CD8-positive, alpha-beta memory T cell (primary cell): ENCODE results near the gene ARVCF. TPM values are rescaled to one million over a fixed set of nuclear protein-coding genes. Genes with fewer than 3 reads are reported as not detected.

Source experiments
- CTCF ChIA-PET: fragments of 350-600 bp; sonication (Branson Sonifier 250); formaldehyde crosslinking; loops from one replicate; lab custom pipeline; 2021; ENCODE audit warnings: antibody characterized with exemption; lab: Charles Lee
- POLR2A ChIA-PET: fragments of 350-600 bp; sonication (Branson Sonifier 250); formaldehyde crosslinking; loops from one replicate; lab custom pipeline; 2021; ENCODE audit warnings: antibody characterized with exemption; lab: Charles Lee
- DNase-seq, 5 donors: peaks; one replicate each; pipeline versions ENCODE4 v3.0.0 to v3.0.0-alpha.2; 2020 to 2022; ENCODE audit warnings: mixed read lengths in 1 of 5
- H3K27ac ChIP-seq: one replicate; pipeline ENCODE4 v1.7.0; 2013; ENCODE audit warnings: low read depth, mild to moderate bottlenecking, low read length, moderate library complexity
- H3K27me3 ChIP-seq: 2 replicates; pipeline ENCODE4 v1.7.0; 2013; ENCODE audit warnings: low read length, mild to moderate bottlenecking; ENCODE audit not compliant: insufficient read depth, poor library complexity, severe bottlenecking
- H3K36me3 ChIP-seq: 2 replicates; pipeline ENCODE4 v1.7.0; 2013; ENCODE audit warnings: mild to moderate bottlenecking, low read length, moderate library complexity; ENCODE audit not compliant: insufficient read depth
- H3K4me1 ChIP-seq: 2 replicates; pipeline ENCODE4 v1.7.0; 2013; ENCODE audit warnings: mild to moderate bottlenecking, low read length, moderate library complexity; ENCODE audit not compliant: insufficient read depth
- H3K4me3 ChIP-seq: 2 replicates; pipeline ENCODE4 v1.7.0; 2013; ENCODE audit warnings: mild to moderate bottlenecking, low read length
- H3K9me3 ChIP-seq: 2 replicates; pipeline ENCODE4 v1.7.0; 2013; ENCODE audit warnings: mild to moderate bottlenecking, low read length
- H3K27ac Mint-ChIP-seq, 8 donors: one replicate each; pipeline ENCODE4 v1.8.0; 2020 to 2021; ENCODE audit warnings: mixed read lengths in 8 of 8, mild to moderate bottlenecking in 6 of 8, inconsistent platforms in 3 of 8, moderate library complexity in 3 of 8
- H3K27me3 Mint-ChIP-seq, 2 donors: one replicate each; pipeline ENCODE4 v1.8.0; 2020 to 2021; ENCODE audit warnings: mixed read lengths in 2 of 2, mild to moderate bottlenecking in 1 of 2, moderate library complexity in 1 of 2
- H3K36me3 Mint-ChIP-seq, 3 donors: one replicate each; pipeline ENCODE4 v1.8.0; 2020 to 2021; ENCODE audit warnings: mixed read lengths in 3 of 3, inconsistent platforms in 1 of 3, mild to moderate bottlenecking in 1 of 3
- H3K4me1 Mint-ChIP-seq, 3 donors: one replicate each; pipeline ENCODE4 v1.8.0; 2020 to 2021; ENCODE audit warnings: mixed read lengths in 3 of 3, inconsistent platforms in 1 of 3, mild to moderate bottlenecking in 1 of 3
- H3K4me3 Mint-ChIP-seq, 7 donors: one replicate each; pipeline ENCODE4 v1.8.0; 2020 to 2021; ENCODE audit warnings: mixed read lengths in 7 of 7, mild to moderate bottlenecking in 6 of 7, moderate library complexity in 4 of 7, inconsistent platforms in 2 of 7
- H3K9me3 Mint-ChIP-seq, 5 donors: one replicate each; pipeline ENCODE4 v1.8.0; 2020 to 2022; ENCODE audit warnings: mixed read lengths in 5 of 5, mild to moderate bottlenecking in 3 of 5, moderate library complexity in 2 of 5, inconsistent platforms in 1 of 5
- polyA plus RNA-seq: library from polyadenylated mRNA; unstranded; fragments of 300-500 nt; fragmentation: Illumina TruSeq; gene quantifications from one replicate; pipeline ENCODE4 v1.2.3, GENCODE V29; 2021
- total RNA-seq, 2 experiments: library from RNA; stranded (reverse); gene quantifications; one replicate each; pipeline ENCODE4 v1.2.3, GENCODE V29; 2021

The ARVCF gene
- total and polyA plus RNA-seq, 3 experiments from 2014 or later: 0.92 to 1.8 (median 1.4) TPM

DNA sequence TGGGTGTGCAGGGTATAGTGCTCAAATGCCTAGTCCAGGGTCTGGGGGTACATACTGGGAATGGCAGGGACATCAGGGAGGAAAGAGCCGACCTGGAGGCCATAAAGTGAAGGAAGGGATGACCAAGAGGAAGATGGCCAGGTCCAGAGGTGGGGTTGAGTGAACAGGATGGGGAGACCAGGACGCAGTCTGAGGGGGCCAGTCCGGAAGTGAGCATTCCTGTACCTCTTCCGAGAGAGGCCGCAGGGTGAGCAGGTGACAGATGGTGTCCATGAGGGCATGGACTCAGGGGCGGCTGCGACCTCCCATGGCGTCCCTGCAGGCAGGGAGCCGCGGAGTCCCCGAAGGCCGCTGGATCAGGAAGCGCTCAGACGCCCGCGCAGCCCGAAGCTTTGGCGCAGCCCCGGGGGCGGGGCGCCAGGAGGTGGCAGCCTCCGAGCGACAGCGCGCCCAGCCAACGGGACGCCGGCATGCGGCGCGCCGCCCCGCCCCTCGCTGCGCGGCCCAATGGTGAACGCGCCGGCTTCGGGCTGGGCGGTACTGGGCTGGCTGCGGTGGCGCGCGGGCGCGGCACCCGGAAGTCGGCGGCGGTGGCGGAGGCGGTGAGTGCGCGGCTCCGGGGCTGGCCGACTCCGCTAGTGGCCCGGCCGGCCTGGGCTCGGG, 4.0 kb upstream of the ARVCF start, which contains the start of gene TANGO2:
TSS of gene TANGO2 (plus strand) at position 578 of the 663 bp plus-strand sequence. CDS start 15,689 bp downstream, outside the sequence.
- H3K27me3 Mint-ChIP-seq: no peaks in the 10 kb centered on the region
- Histone ChIP-seq H3K27ac (peak within 1 kb of the TSS; percentile 95), H3K36me3 (no peaks in the 10 kb centered on the region), H3K9me3 (no peaks in the 10 kb centered on the region), H3K4me1 (peaks cover 39% of the 10 kb centered on the region), H3K4me3 (peak within 1 kb of the TSS; percentile 91), H3K27me3 (no peaks in the 10 kb centered on the region)
- peak within 1 kb of the TSS; percentile 88 to 96 (median 90) for H3K4me3 Mint-ChIP-seq
- ChIA-PET POLR2A (interaction anchor here (0.6 to 1.6 kb wide), 4 partner anchors 48 to 541 kb away, joined by 3 to 8 read pairs (median 6); partner anchors contain the start of gene CDC45), CTCF (interaction anchor here (1.4 to 2.2 kb wide), 3 partner anchors 12 to 109 kb away, joined by 4 to 5 read pairs (median 5); no protein-coding TSS in a partner anchor)
- peak; percentile 90 to 94 (median 94) for DNase-seq
- H3K36me3 Mint-ChIP-seq: peaks cover 0 to 12% (median 2%) of the 10 kb centered on the region in 3 donors
- H3K27ac Mint-ChIP-seq: peak within 1 kb of the TSS; percentile 81 to 98 (median 92)
- H3K4me1 Mint-ChIP-seq: peaks cover 31 to 55% (median 33%) of the 10 kb centered on the region in 3 donors
- H3K9me3 Mint-ChIP-seq: no peaks in the 10 kb centered on the region

DNA sequence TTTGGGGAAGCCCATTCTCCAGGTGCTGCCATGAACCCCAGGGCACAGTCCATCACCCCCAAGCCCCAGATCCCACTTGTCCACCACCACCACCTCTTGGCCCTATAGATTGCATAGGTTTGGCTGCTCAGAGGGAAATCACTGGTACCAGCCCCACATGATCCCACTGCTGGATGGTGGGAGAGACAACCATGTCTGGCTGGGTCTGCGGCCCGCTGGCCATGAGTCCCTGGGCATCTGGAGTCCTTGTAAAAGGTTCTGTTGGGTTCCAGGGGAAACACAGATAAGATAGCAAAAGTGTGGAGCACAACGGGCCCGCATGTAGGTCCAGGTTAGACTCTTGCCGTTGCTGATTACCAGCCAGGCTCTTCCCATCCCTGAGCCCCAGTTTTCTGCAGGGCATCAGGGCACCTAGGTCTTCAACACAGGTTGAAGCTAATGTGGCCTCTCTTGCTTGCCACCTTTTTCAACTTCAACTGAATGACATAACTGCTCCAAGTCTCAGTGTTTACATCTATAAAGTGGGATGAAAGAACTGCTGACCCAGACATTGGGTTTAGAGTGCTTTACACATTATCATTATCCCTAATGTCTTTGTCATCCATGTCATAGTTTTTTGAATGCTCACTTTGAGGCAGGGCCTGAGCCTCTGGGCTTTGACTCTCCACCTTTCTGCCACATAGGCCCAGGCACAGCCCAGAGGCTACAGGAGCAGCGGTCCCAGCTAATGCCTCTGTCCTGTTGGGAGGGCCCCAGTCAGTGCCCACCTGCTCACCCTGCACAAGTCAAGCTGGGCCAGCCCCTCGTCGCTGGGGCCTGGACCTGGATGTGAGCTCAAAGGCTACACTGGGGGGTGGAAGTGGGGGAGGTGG, 3.3 kb upstream of the ARVCF start:
- ChIA-PET POLR2A (interaction anchor here (0.6 to 1.6 kb wide), 4 partner anchors 48 to 540 kb away, joined by 3 to 8 read pairs (median 6); partner anchors contain the start of gene CDC45), CTCF (interaction anchor here (2.2 kb wide), 1 partner anchor 110 kb away, joined by 5 read pairs; no protein-coding TSS in a partner anchor)
- no peaks in the 10 kb centered on the region for H3K36me3 ChIP-seq
- Mint-ChIP-seq H3K27ac (peak overlapping the region; percentile 81 to 98 (median 90)), H3K4me1 (peaks cover 31 to 54% (median 33%) of the 10 kb centered on the region in 3 donors), H3K27me3 (no peaks in the 10 kb centered on the region), H3K36me3 (peaks cover 0 to 12% (median 1%) of the 10 kb centered on the region in 3 donors), H3K4me3 (peak overlapping the region; percentile 88 to 96 (median 90)), H3K9me3 (no peaks in the 10 kb centered on the region)
- no peaks in the 10 kb centered on the region for H3K9me3 ChIP-seq
- H3K27me3 ChIP-seq: no peaks in the 10 kb centered on the region
- peak overlapping the region; percentile 91 for H3K4me3 ChIP-seq
- H3K27ac ChIP-seq: peak overlapping the region; percentile 95
- peaks cover 36% of the 10 kb centered on the region for H3K4me1 ChIP-seq
- peak in 1 of 5 donors; percentile 45 for DNase-seq

DNA sequence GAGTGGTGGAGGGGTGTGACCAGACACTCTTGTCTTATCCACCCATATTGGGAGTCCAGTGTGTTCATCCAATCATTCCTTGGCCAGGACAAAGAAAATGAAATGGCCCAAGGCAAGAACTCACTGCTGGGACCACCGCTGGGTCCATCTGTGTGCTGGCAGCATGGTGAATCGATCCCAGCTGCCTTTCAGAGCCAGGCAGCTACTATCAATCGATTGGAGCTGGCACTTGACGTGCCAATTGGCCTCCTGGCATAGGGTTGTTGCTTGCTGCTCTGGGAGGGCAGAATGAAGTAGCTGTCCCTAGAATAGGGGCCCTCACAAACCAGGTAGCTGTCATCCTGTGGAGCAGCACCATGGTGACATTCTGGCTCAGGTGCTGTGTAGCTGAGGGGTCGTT, 1.4 kb upstream of the ARVCF start:
- no peak overlapping the region for H3K27ac ChIP-seq
- H3K9me3 Mint-ChIP-seq: no peaks in the 10 kb centered on the region
- CTCF ChIA-PET: no interaction called here
- peaks cover 0 to 6% (median 0%) of the 10 kb centered on the region in 3 donors for H3K36me3 Mint-ChIP-seq
- DNase-seq: peak in 1 of 5 donors; percentile 15
- H3K4me1 Mint-ChIP-seq: peaks cover 25 to 41% (median 27%) of the 10 kb centered on the region in 3 donors
- H3K27me3 ChIP-seq: no peaks in the 10 kb centered on the region
- peak overlapping the region in 1 of 8 donors; percentile 83 for H3K27ac Mint-ChIP-seq
- H3K36me3 ChIP-seq: no peaks in the 10 kb centered on the region
- no peaks in the 10 kb centered on the region for H3K9me3 ChIP-seq
- H3K4me3 Mint-ChIP-seq: peak overlapping the region; percentile 85 to 96 (median 89)
- no peak overlapping the region for H3K4me3 ChIP-seq
- peaks cover 33% of the 10 kb centered on the region for H3K4me1 ChIP-seq
- POLR2A ChIA-PET: no interaction called here
- H3K27me3 Mint-ChIP-seq: no peaks in the 10 kb centered on the region

DNA sequence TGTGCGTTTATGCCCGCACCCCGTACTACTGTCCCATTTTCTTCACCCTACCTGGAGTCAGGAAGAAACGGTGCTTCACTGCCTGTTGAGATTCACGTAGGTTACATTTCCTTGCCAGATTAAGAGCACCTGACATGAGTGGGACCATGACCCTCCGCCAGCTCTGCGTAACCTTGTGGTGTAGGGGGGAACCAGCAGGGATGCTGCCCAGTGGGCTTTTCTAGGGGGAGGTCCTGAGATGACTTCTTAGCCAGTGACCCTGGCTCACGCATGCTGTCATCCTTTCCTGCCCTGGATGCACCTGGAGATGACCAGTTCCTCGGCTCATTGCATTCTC, 967 bp upstream of the ARVCF start:
- POLR2A ChIA-PET: no interaction called here
- peaks cover 0 to 6% (median 0%) of the 10 kb centered on the region in 3 donors for H3K36me3 Mint-ChIP-seq
- H3K9me3 ChIP-seq: no peaks in the 10 kb centered on the region
- H3K27ac ChIP-seq: peak overlapping the region; percentile 50
- peaks cover 24 to 37% (median 25%) of the 10 kb centered on the region in 3 donors for H3K4me1 Mint-ChIP-seq
- H3K27ac Mint-ChIP-seq: peak overlapping the region in 4 of 8 donors; percentile 51 to 83 (median 68)
- H3K36me3 ChIP-seq: no peaks in the 10 kb centered on the region
- H3K4me1 ChIP-seq: peaks cover 33% of the 10 kb centered on the region
- no peaks in the 10 kb centered on the region for H3K9me3 Mint-ChIP-seq
- peak in 1 of 5 donors; percentile 24 for DNase-seq
- no peaks in the 10 kb centered on the region for H3K27me3 Mint-ChIP-seq
- H3K27me3 ChIP-seq: no peaks in the 10 kb centered on the region
- peak overlapping the region; percentile 85 to 96 (median 89) for H3K4me3 Mint-ChIP-seq
- CTCF ChIA-PET: no interaction called here
- H3K4me3 ChIP-seq: peak overlapping the region; percentile 69

DNA sequence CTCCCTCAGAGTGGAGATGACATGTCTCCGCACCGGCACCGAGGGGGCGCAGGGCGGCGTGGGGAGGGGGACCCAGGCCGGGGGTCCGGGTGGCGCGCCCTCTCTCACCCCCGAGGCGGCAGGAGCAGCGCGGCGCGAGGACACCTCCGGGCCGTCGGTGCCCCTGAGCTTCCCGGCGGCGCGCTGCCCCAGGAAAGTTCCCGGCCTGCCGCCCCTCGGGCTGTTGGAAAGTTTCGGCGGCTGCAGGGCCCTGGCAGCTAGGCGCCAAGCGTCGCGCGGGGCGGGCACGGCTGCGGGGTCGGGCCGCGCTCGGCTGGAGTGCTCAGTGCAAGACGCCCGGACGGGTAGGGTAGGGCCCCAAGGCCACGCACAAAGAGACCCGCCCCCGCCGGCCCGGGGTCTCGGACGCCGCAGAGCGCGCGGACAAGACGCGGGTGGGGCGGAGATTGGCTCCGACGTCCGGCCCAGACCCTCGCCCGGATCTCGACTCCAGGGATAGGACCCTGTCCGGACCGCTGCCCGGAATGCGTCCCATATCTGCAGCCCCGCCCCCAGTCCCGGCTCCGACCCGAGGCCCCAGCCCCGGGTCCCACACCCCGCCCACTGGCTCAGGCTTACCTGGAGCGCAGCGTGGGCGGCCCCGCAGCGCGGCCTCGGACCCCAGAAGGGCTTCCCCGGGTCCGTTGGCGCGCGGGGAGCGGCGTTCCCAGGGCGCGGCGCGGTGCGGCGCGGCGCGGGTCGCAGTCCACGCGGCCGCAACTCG, 471 bp downstream of the ARVCF start:
- Mint-ChIP-seq H3K36me3 (peaks cover 0 to 3% (median 0%) of the 10 kb centered on the region in 3 donors), H3K4me1 (peaks cover 14 to 23% (median 16%) of the 10 kb centered on the region in 3 donors), H3K4me3 (peak overlapping the region in 4 of 7 donors; percentile 40 to 96 (median 90)), H3K9me3 (no peaks in the 10 kb centered on the region), H3K27ac (no peak overlapping the region), H3K27me3 (no peaks in the 10 kb centered on the region)
- ChIA-PET CTCF (interaction anchor here (0.6 to 1.1 kb wide), 2 partner anchors 46 to 286 kb away, joined by 3 to 4 read pairs; no protein-coding TSS in a partner anchor), POLR2A (no interaction called here)
- Histone ChIP-seq H3K27me3 (no peaks in the 10 kb centered on the region), H3K27ac (peak overlapping the region; percentile 63), H3K9me3 (no peaks in the 10 kb centered on the region), H3K4me1 (peaks cover 27% of the 10 kb centered on the region), H3K4me3 (peak overlapping the region; percentile 69), H3K36me3 (no peaks in the 10 kb centered on the region)
- peak in 3 of 5 donors; percentile 20 to 50 (median 28) for DNase-seq

DNA sequence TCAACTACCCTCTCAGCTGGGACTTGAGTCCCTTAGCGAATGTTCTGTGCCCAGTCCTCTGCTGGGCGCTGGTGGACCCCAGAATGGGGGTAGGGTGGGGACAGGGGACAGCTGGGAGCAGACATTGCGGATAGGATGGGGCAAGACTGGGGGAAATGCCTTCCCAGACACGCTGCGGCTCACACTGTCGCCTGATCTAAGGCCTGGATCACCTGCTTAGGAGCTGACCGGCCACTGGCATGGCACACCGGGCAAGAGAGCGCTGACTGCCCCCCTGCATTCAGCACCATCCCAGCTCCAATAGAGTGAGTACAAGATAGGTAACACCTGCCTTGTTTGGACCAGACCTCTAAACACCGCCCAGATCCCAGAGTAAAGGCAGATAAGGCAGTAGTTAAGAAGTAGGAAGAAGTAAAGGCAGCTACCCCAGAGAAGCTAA, 1.4 kb downstream of the ARVCF start:
- H3K36me3 ChIP-seq: no peaks in the 10 kb centered on the region
- no peaks in the 10 kb centered on the region for H3K27me3 ChIP-seq
- H3K27ac Mint-ChIP-seq: no peak overlapping the region
- H3K4me3 ChIP-seq: no peak overlapping the region
- peaks cover 9 to 18% (median 12%) of the 10 kb centered on the region in 3 donors for H3K4me1 Mint-ChIP-seq
- DNase-seq: peak in 1 of 5 donors; percentile 23
- ChIA-PET POLR2A (no interaction called here), CTCF (interaction anchor here (1.1 kb wide), 1 partner anchor 45 kb away, joined by 3 read pairs; no protein-coding TSS in a partner anchor)
- no peaks in the 10 kb centered on the region for H3K27me3 Mint-ChIP-seq
- H3K36me3 Mint-ChIP-seq: peaks cover 0 to 1% (median 0%) of the 10 kb centered on the region in 3 donors
- H3K4me3 Mint-ChIP-seq: peak overlapping the region; percentile 70 to 90 (median 72)
- peak overlapping the region; percentile 63 for H3K27ac ChIP-seq
- H3K9me3 ChIP-seq: no peaks in the 10 kb centered on the region
- H3K9me3 Mint-ChIP-seq: no peaks in the 10 kb centered on the region
- H3K4me1 ChIP-seq: peaks cover 32% of the 10 kb centered on the region
